DOHH2 (cell line): ENCODE results near the gene PSMB5.
A peak's percentile ranks its signal among the peaks of the same experiment; 100 is the strongest.

Experiments
- H3F3A ChIP-seq: fragments of 200-600 bp; sonication (generic), shearing (Covaris generic); 2 replicates; pipeline ENCODE4 v1.6.0; 2016; ENCODE audit warnings: antibody characterized with exemption, mild to moderate bottlenecking; ENCODE audit not compliant: control insufficient read depth, insufficient read depth
- H3K27ac ChIP-seq: fragments of 200-600 bp; sonication (generic); 2 replicates; pipeline ENCODE4 v1.5.1; 2014; ENCODE audit warnings: low read depth, mild to moderate bottlenecking, low read length, moderate library complexity
- H3K27me3 ChIP-seq: fragments of 200-600 bp; sonication (generic); 2 replicates; pipeline ENCODE4 v1.6.1; 2014; ENCODE audit warnings: mild to moderate bottlenecking, low read length, mixed read lengths; ENCODE audit not compliant: control insufficient read depth
- H3K36me3 ChIP-seq: fragments of 200-600 bp; sonication (generic); 2 replicates; pipeline ENCODE4 v1.6.1; 2014; ENCODE audit warnings: mild to moderate bottlenecking, low read length, moderate library complexity, mixed read lengths; ENCODE audit not compliant: control insufficient read depth
- H3K4me1 ChIP-seq: fragments of 200-600 bp; sonication (generic); 2 replicates; pipeline ENCODE4 v1.6.1; 2014; ENCODE audit warnings: mild to moderate bottlenecking, low read length, mixed read lengths; ENCODE audit not compliant: control insufficient read depth
- H3K4me2 ChIP-seq: fragments of 200-600 bp; sonication (generic); 2 replicates; pipeline ENCODE4 v1.6.0; 2014; ENCODE audit warnings: mild to moderate bottlenecking, low read length, moderate library complexity
- H3K4me3 ChIP-seq: fragments of 200-600 bp; sonication (generic); 2 replicates; pipeline ENCODE4 v1.5.1; 2014; ENCODE audit warnings: mild to moderate bottlenecking, low read length, mixed read lengths
- H3K79me2 ChIP-seq: fragments of 200-600 bp; sonication (generic); 2 replicates; pipeline ENCODE4 v1.6.1; 2014; ENCODE audit warnings: mild to moderate bottlenecking, low read length, mixed read lengths; ENCODE audit not compliant: control insufficient read depth
- H3K9me2 ChIP-seq: fragments of 200-600 bp; sonication (generic); replicated peaks from 2 replicates; pipeline ENCODE4 v1.6.1; 2014; ENCODE audit warnings: mild to moderate bottlenecking, low read length, mixed read lengths; ENCODE audit not compliant: control insufficient read depth
- H3K9me3 ChIP-seq: fragments of 200-600 bp; sonication (generic); 2 replicates; pipeline ENCODE4 v1.6.1; 2014; ENCODE audit warnings: antibody characterized with exemption, low read length, mixed read lengths; ENCODE audit not compliant: control insufficient read depth, insufficient read depth
- H4K20me1 ChIP-seq: fragments of 200-600 bp; sonication (generic); 2 replicates; pipeline ENCODE4 v1.6.0; 2014; ENCODE audit warnings: low read depth, mild to moderate bottlenecking, antibody characterized with exemption, low read length, moderate library complexity; ENCODE audit not compliant: control insufficient read depth, insufficient read depth
- CTCF ChIP-seq: fragments of 200-600 bp; sonication (generic); IDR thresholded peaks from one replicate; pipeline ENCODE4 v1.5.1; 2014; ENCODE audit warnings: antibody characterized with exemption, mild to moderate bottlenecking, low read depth, low read length; ENCODE audit not compliant: poor library complexity, severe bottlenecking
- EZH2phosphoT487 ChIP-seq: fragments of 200-600 bp; sonication (generic); IDR thresholded peaks from 2 replicates; pipeline ENCODE4 v1.6.1; 2017; ENCODE audit warnings: borderline replicate concordance, mild to moderate bottlenecking, antibody characterized with exemption, low read length, moderate library complexity, mixed read lengths

PSMB5 gene

GRCh38 chr14:23034498-23035302, at the start of gene PSMB5:
Gene PSMB5, minus strand, starts transcription at chr14:23034900. Its CDS starts 19 bp downstream, at chr14:23034881.
- Histone ChIP-seq H3K27ac (peak within 1 kb of the TSS; percentile 76), H3K4me2 (peak within 1 kb of the TSS; percentile 71), H3K36me3 (peaks cover 36% of the 10 kb centered on the region), H3K9me2 (no peaks in the 10 kb centered on the region), H3K4me3 (peak within 1 kb of the TSS; percentile 90), H4K20me1 (no peaks in the 10 kb centered on the region), H3K4me1 (peaks cover 19% of the 10 kb centered on the region), H3K27me3 (no peaks in the 10 kb centered on the region), H3F3A (no peaks in the 10 kb centered on the region), H3K79me2 (peaks cover 41% of the 10 kb centered on the region), H3K9me3 (no peaks in the 10 kb centered on the region)
- TF ChIP-seq EZH2phosphoT487: no peak
- TF ChIP-seq CTCF: peak; percentile 19

- H3F3A ChIP-seq: peaks cover 20% of the 10 kb centered on the region
- H3K9me3 ChIP-seq: no peaks in the 10 kb centered on the region
- H4K20me1 ChIP-seq: no peaks in the 10 kb centered on the region
- H3K36me3 ChIP-seq: peaks cover 97% of the 10 kb centered on the region
- H3K4me1 ChIP-seq: no peaks in the 10 kb centered on the region
- H3K27me3 ChIP-seq: no peaks in the 10 kb centered on the region
- H3K27ac ChIP-seq: no peak overlapping the region
- H3K79me2 ChIP-seq: 0 out of 2 replicates have a peak, but pooled peaks cover 3% of the 10 kb centered on the region
- TF ChIP-seq CTCF: no peak
- no peak for TF ChIP-seq EZH2phosphoT487
- no peaks in the 10 kb centered on the region for H3K9me2 ChIP-seq
- no peak overlapping the region for H3K4me2 ChIP-seq
- no peak overlapping the region for H3K4me3 ChIP-seq
These were observed 45.8 kb upstream of the PSMB5 start for GRCh38 chr14:23080474-23080873.

GRCh38 chr14:23079716-23080115, 45.0 kb upstream of the PSMB5 start:
- Histone ChIP-seq H3K27ac (no peak overlapping the region), H3K4me3 (no peak overlapping the region), H3K9me2 (no peaks in the 10 kb centered on the region), H3K9me3 (no peaks in the 10 kb centered on the region), H3K79me2 (0 out of 2 replicates have a peak, but pooled peaks cover 3% of the 10 kb centered on the region), H3K4me1 (no peaks in the 10 kb centered on the region), H3K27me3 (no peaks in the 10 kb centered on the region), H3K36me3 (peaks cover 97% of the 10 kb centered on the region), H4K20me1 (no peaks in the 10 kb centered on the region), H3K4me2 (no peak overlapping the region), H3F3A (peaks cover 20% of the 10 kb centered on the region)
- TF ChIP-seq CTCF (no peak), EZH2phosphoT487 (no peak)
